GM21447 (cell line): ENCODE data around the gene LZTS2.
"Not testable (repeated sequence)": the region's sequence is repeated elsewhere in the genome, so short reads cannot be mapped to it uniquely, and the experiment has no call there.

Source experiments
- ATAC-seq: cut with Tn5 transposase; IDR thresholded peaks from one replicate; pipeline ENCODE4 v1.9.1; 2021; ENCODE audit not compliant: unreplicated experiment

LZTS2 gene

GRCh38 chr10:101031128-101031795, 31.7 kb downstream of the LZTS2 start, which contains the start of the genes PDZD7 and SFXN3:
PDZD7 (minus strand) TSS chr10:101031129; CDS start chr10:101030219, 910 bp downstream.
SFXN3 (plus strand) TSS chr10:101031234; CDS start chr10:101034695, 3,461 bp downstream.
- peak; percentile 89 for ATAC-seq

- peak; percentile 43 for ATAC-seq
Observed at GRCh38 chr10:101031796-101032636, 32.4 kb downstream of the LZTS2 start.

GRCh38 chr10:101032637-101033224, 33.1 kb downstream of the LZTS2 start:
- peak; percentile 23 for ATAC-seq

GRCh38 chr10:101033276-101033675, 33.7 kb downstream of the LZTS2 start:
- ATAC-seq, result no peak

- not testable (repeated sequence) for ATAC-seq
Observed at GRCh38 chr10:101034404-101034803, 34.8 kb downstream of the LZTS2 start.

- ATAC-seq, result no peak
Observed at GRCh38 chr10:101035314-101035713, 35.7 kb downstream of the LZTS2 start.

GRCh38 chr10:101035916-101036702, 36.5 kb downstream of the LZTS2 start:
- no peak for ATAC-seq

GRCh38 chr10:101036726-101037125, 37.1 kb downstream of the LZTS2 start:
- ATAC-seq, result no peak

- no peak for ATAC-seq
Observed at GRCh38 chr10:101038484-101038883, 38.9 kb downstream of the LZTS2 start.

- ATAC-seq, result no peak
Observed at GRCh38 chr10:101040061-101040460, 40.5 kb downstream of the LZTS2 start.

GRCh38 chr10:101040851-101041250, 41.2 kb downstream of the LZTS2 start:
- no peak for ATAC-seq

GRCh38 chr10:101041252-101041761, 41.7 kb downstream of the LZTS2 start:
- peak; percentile 62 for ATAC-seq

- no peak for ATAC-seq
Observed at GRCh38 chr10:101042118-101042517, 42.5 kb downstream of the LZTS2 start.

GRCh38 chr10:101042667-101043362, 43.2 kb downstream of the LZTS2 start:
- peak; percentile 91 for ATAC-seq

GRCh38 chr10:101043363-101043707, 43.7 kb downstream of the LZTS2 start:
- no peak for ATAC-seq

- ATAC-seq, result no peak
Observed at GRCh38 chr10:101044117-101044516, 44.5 kb downstream of the LZTS2 start.

GRCh38 chr10:101046332-101047238, 47.0 kb downstream of the LZTS2 start:
- ATAC-seq, result no peak

- ATAC-seq, result no peak
Observed at GRCh38 chr10:101047268-101047667, 47.7 kb downstream of the LZTS2 start.
